ENCODE results near the gene PDGFRA. TPM values are rescaled to one million over a fixed set of nuclear protein-coding genes. Genes with fewer than 3 reads are reported as not detected.

PDGFRA gene
- total RNA-seq, 1 experiment from 2014 or later: 6.8 TPM

GRCh38 chr4:54230484-54231418, 1.7 kb downstream of the PDGFRA start:
- H2BK12ac ChIP-seq (ENCODE audit: insufficient read length, low read depth, low read length): no peak overlapping the region
- H3K9me3 ChIP-seq (ENCODE audit: control insufficient read depth, low read depth, low read length): no peaks in the 10 kb centered on the region
- H3K79me2 ChIP-seq (ENCODE audit: insufficient read depth, low read length): no peaks in the 10 kb centered on the region
- H3K27ac ChIP-seq (ENCODE audit: insufficient read length, low read depth, low read length): no peak overlapping the region
- H3K27me3 ChIP-seq (ENCODE audit: insufficient read depth, low read length): peaks cover 58% of the 10 kb centered on the region
- Mint-ChIP-seq H3K27ac (no peak overlapping the region), H3K36me3 (ENCODE audit: insufficient read depth in 1 of 3, low read depth in 3 of 3) (no peaks in the 10 kb centered on the region), H3K27me3 (ENCODE audit: low read depth) (peaks cover 94% of the 10 kb centered on the region), H3K9me3 (peaks cover 3 to 4% of the 10 kb centered on the region in 2 experiments; a peak in 3 of 5 replicates), H3K4me3 (peak overlapping the region; percentile 53 to 79), H3K4me1 (peaks cover 48 to 63% of the 10 kb centered on the region in 2 experiments)
- no peak overlapping the region for H2BK5ac ChIP-seq (ENCODE audit: insufficient read length, low read length)
- H3K79me1 ChIP-seq (ENCODE audit: insufficient read depth, low read depth, low read length, poor library complexity, severe bottlenecking): no peaks in the 10 kb centered on the region
- no peak overlapping the region; the same call in 1 of the 2 replicates for H3K14ac ChIP-seq (ENCODE audit: insufficient read depth, low read length)
- no peaks in the 10 kb centered on the region; the same call in 1 of the 2 replicates for H3K4me1 ChIP-seq (ENCODE audit: insufficient read depth, low read length)
- H3K18ac ChIP-seq (ENCODE audit: insufficient read length, low read depth, low read length): no peak overlapping the region
- WGBS (ENCODE audit: extremely low coverage, insufficient read length, low lambda C conversion rate): no CpG with 5 or more reads among the region's 63 CpGs
- H3K23me2 ChIP-seq (ENCODE audit: insufficient read length, low read depth, low read length, poor library complexity, severe bottlenecking): peaks cover 48% of the 10 kb centered on the region
- H3K4me2 ChIP-seq (ENCODE audit: insufficient read depth, insufficient read length, low read length): peak overlapping the region; percentile 71
- peak; percentile 64 for DNase-seq
- no peak overlapping the region for H2BK120ac ChIP-seq (ENCODE audit: low read depth, low read length, poor library complexity, severe bottlenecking)
- H2AFZ ChIP-seq (ENCODE audit: low read length): no peak overlapping the region
- no peak overlapping the region for H2BK20ac ChIP-seq (ENCODE audit: low read depth, low read length, poor library complexity, severe bottlenecking)
- no peak overlapping the region for H2AK5ac ChIP-seq (ENCODE audit: insufficient read length, low read length)
- no peaks in the 10 kb centered on the region for H4K20me1 ChIP-seq (ENCODE audit: control insufficient read depth, insufficient read depth, insufficient read length)
- H2BK15ac ChIP-seq (ENCODE audit: low read depth, low read length): no peak overlapping the region
- no peak overlapping the region for H3K4ac ChIP-seq (ENCODE audit: low read depth, low read length)
- H4K8ac ChIP-seq (replicated peaks; ENCODE audit: insufficient read length, low read depth, low read length): no peak overlapping the region
- H3K56ac ChIP-seq (ENCODE audit: insufficient read length, low read depth, low read length): no peak overlapping the region
- no peak overlapping the region for H4K91ac ChIP-seq (ENCODE audit: insufficient read length, low read depth, low read length)
- H3K9ac ChIP-seq (ENCODE audit: extremely low read depth, insufficient read length, low read length): no peak overlapping the region
- H4K5ac ChIP-seq (ENCODE audit: insufficient read length, low read depth, low read length): no peak overlapping the region
- no peak for TF ChIP-seq CTCF (conservative IDR thresholded peaks at IDR 0.05)
- no peak overlapping the region for H3K23ac ChIP-seq (ENCODE audit: insufficient read length, low read depth, low read length)
- no peak overlapping the region for H3T11ph ChIP-seq (ENCODE audit: low read length)
